ENCODE results near the gene SPPL2B.

SPPL2B gene

GRCh38 chr19:2303211-2303798 is 25.2 kb upstream of the SPPL2B start:
- Histone ChIP-seq H3K27ac (ENCODE audit: low read depth, low read length) (no peak overlapping the region), H3K4me3 (ENCODE audit: low read depth, low read length) (no peak overlapping the region), H2AFZ (ENCODE audit: low read length, unreplicated experiment) (no peak overlapping the region), H3K27me3 (ENCODE audit: insufficient read depth, low read length) (peaks cover 14% of the 10 kb centered on the region), H3K36me3 (ENCODE audit: insufficient read depth, low read length) (no peaks in the 10 kb centered on the region), H3K4me1 (ENCODE audit: control insufficient read depth, insufficient read depth, low read length, unreplicated experiment) (no peaks in the 10 kb centered on the region), H3K79me2 (ENCODE audit: control insufficient read depth, insufficient read depth, low read length, unreplicated experiment) (no peaks in the 10 kb centered on the region)

DNA sequence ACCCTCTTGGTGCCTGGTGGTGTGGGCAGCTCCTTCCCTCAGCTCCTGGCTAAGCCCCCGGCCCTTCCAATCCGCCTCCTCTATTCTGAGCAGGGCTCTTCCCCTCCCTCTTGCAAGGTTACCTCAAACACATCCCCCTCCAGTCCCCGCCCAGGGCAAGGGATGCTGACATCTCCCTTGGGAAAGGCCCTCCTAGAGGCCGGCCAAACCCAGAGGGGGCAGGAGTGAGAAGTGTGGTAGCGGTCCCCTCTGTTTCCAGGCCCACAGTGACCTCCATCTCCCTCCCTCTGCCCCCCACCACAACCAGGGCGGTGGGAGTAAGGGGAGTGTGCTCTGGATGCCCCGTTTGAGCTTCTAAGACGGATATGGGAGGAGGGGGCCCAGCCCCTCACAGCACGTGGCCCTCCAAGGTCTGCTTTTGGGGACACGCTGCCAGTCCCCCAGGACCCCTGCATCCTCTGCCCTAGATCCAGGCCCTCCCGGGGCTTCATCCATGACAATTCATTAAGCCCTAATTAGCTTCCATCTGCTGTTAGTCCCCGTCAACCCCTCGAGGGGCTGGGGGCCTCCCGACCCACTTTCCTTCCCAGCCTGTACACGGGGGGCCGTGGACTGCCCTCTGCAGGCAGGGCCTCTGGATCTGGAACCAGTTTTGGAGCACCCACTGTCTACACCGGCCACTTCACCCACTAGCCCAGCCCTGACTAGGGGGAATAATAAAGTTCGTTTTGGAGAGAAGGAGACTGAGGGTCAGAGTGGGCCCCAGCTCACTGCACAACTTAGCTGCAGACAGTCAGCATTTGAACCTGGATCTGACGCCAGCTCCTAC is 22.8 kb upstream of the SPPL2B start:
- Histone ChIP-seq H3K79me2 (ENCODE audit: control insufficient read depth, insufficient read depth, low read length, unreplicated experiment) (no peaks in the 10 kb centered on the region), H3K4me1 (ENCODE audit: control insufficient read depth, insufficient read depth, low read length, unreplicated experiment) (peaks cover 6% of the 10 kb centered on the region), H2AFZ (ENCODE audit: low read length, unreplicated experiment) (no peak overlapping the region), H3K27ac (ENCODE audit: low read depth, low read length) (no peak overlapping the region), H3K4me3 (ENCODE audit: low read depth, low read length) (no peak overlapping the region), H3K36me3 (ENCODE audit: insufficient read depth, low read length) (no peaks in the 10 kb centered on the region), H3K27me3 (ENCODE audit: insufficient read depth, low read length) (peaks cover 14% of the 10 kb centered on the region)

GRCh38 chr19:2306281-2306806 is 22.1 kb upstream of the SPPL2B start:
- no peaks in the 10 kb centered on the region for H3K36me3 ChIP-seq (ENCODE audit: insufficient read depth, low read length)
- H3K4me3 ChIP-seq (ENCODE audit: low read depth, low read length): no peak overlapping the region
- H3K27ac ChIP-seq (ENCODE audit: low read depth, low read length): no peak overlapping the region
- peaks cover 14% of the 10 kb centered on the region for H3K27me3 ChIP-seq (ENCODE audit: insufficient read depth, low read length)
- no peak overlapping the region for H2AFZ ChIP-seq (ENCODE audit: low read length, unreplicated experiment)
- H3K4me1 ChIP-seq (ENCODE audit: control insufficient read depth, insufficient read depth, low read length, unreplicated experiment): peaks cover 6% of the 10 kb centered on the region
- no peaks in the 10 kb centered on the region for H3K79me2 ChIP-seq (ENCODE audit: control insufficient read depth, insufficient read depth, low read length, unreplicated experiment)

GRCh38 chr19:2306971-2307370 is 21.5 kb upstream of the SPPL2B start:
- peaks cover 6% of the 10 kb centered on the region for H3K4me1 ChIP-seq (ENCODE audit: control insufficient read depth, insufficient read depth, low read length, unreplicated experiment)
- H2AFZ ChIP-seq (ENCODE audit: low read length, unreplicated experiment): no peak overlapping the region
- H3K27ac ChIP-seq (ENCODE audit: low read depth, low read length): no peak overlapping the region
- no peak overlapping the region for H3K4me3 ChIP-seq (ENCODE audit: low read depth, low read length)
- H3K27me3 ChIP-seq (ENCODE audit: insufficient read depth, low read length): peaks cover 14% of the 10 kb centered on the region
- no peaks in the 10 kb centered on the region for H3K36me3 ChIP-seq (ENCODE audit: insufficient read depth, low read length)
- no peaks in the 10 kb centered on the region for H3K79me2 ChIP-seq (ENCODE audit: control insufficient read depth, insufficient read depth, low read length, unreplicated experiment)

GRCh38 chr19:2307518-2308012 is 20.9 kb upstream of the SPPL2B start:
- no peak overlapping the region for H2AFZ ChIP-seq (ENCODE audit: low read length, unreplicated experiment)
- H3K4me1 ChIP-seq (ENCODE audit: control insufficient read depth, insufficient read depth, low read length, unreplicated experiment): peaks cover 6% of the 10 kb centered on the region
- no peak overlapping the region for H3K4me3 ChIP-seq (ENCODE audit: low read depth, low read length)
- no peaks in the 10 kb centered on the region for H3K79me2 ChIP-seq (ENCODE audit: control insufficient read depth, insufficient read depth, low read length, unreplicated experiment)
- peaks cover 14% of the 10 kb centered on the region for H3K27me3 ChIP-seq (ENCODE audit: insufficient read depth, low read length)
- no peak overlapping the region for H3K27ac ChIP-seq (ENCODE audit: low read depth, low read length)
- H3K36me3 ChIP-seq (ENCODE audit: insufficient read depth, low read length): no peaks in the 10 kb centered on the region

- H3K27ac ChIP-seq (ENCODE audit: low read depth, low read length): no peak within 1 kb of the TSS
- H3K36me3 ChIP-seq (ENCODE audit: insufficient read depth, low read length): no peaks in the 10 kb centered on the region
- no peaks in the 10 kb centered on the region for H3K79me2 ChIP-seq (ENCODE audit: control insufficient read depth, insufficient read depth, low read length, unreplicated experiment)
- no peak within 1 kb of the TSS for H2AFZ ChIP-seq (ENCODE audit: low read length, unreplicated experiment)
- peaks cover 6% of the 10 kb centered on the region for H3K4me1 ChIP-seq (ENCODE audit: control insufficient read depth, insufficient read depth, low read length, unreplicated experiment)
- H3K27me3 ChIP-seq (ENCODE audit: insufficient read depth, low read length): peaks cover 14% of the 10 kb centered on the region
- H3K4me3 ChIP-seq (ENCODE audit: low read depth, low read length): no peak within 1 kb of the TSS
Measured at GRCh38 chr19:2308114-2308556, 20.3 kb upstream of the SPPL2B start, which contains the start of gene LINGO3. Gene LINGO3 (minus strand): TSS chr19:2308154. CDS start chr19:2291776, 16,378 bp downstream.

DNA sequence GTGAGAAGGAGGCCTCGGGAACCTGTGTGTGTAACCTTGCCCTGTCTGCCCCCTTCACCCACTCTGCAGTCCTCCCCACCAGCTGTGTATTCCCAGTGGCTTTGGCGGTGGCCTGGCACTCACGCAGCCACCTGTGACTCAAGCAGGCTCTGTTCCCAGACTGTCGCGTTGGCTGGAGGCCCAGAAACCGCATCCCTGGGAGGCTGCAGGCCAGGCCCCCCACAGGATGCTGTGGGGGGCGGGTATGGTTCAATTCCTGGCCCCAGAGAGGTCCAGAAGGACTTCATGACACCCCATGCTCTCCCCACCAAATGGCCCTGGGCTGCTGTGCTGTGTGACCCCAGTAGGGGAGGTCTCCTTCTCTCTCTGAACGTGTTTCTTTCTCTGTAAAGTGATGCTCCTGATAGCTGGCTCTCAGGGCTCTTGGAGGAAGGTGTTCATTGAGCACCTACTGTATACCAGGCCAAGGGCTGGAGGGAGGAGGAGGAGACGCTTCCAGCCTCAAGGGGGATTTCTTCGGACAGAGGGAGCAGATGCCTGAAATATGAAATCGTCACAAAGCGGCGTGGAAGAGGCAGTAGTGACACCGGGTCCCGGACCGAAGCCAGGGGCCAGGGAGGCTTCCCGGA is 18.6 kb upstream of the SPPL2B start:
- Histone ChIP-seq H3K4me3 (ENCODE audit: low read depth, low read length) (no peak overlapping the region), H3K27me3 (ENCODE audit: insufficient read depth, low read length) (peaks cover 14% of the 10 kb centered on the region), H3K4me1 (ENCODE audit: control insufficient read depth, insufficient read depth, low read length, unreplicated experiment) (peaks cover 6% of the 10 kb centered on the region)

DNA sequence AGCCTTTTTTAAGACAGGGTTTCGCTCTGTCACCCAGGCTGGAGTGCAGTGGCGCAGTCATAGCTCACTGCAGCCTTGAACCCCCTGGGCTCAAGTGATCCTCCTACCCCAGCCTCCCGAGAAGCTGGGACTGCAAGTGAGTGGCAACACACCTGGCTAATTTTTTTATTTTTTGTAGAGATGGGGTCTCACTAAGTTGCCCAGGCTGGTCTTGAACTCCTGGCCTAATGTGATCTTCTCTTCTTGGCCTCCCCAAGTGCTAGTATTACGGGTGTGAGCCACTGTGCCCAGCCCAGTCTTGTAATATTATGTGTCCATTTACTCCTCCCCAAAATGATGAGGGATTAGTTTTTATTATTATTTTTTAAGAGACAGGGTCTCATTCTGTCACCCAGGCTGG is 17.4 kb upstream of the SPPL2B start:
- Histone ChIP-seq H3K36me3 (ENCODE audit: insufficient read depth, low read length) (no peaks in the 10 kb centered on the region), H3K27ac (ENCODE audit: low read depth, low read length) (no peak overlapping the region)

More for the DNA sequence above, 18.6 kb upstream of the SPPL2B start:
- H3K79me2 ChIP-seq (ENCODE audit: control insufficient read depth, insufficient read depth, low read length, unreplicated experiment): no peaks in the 10 kb centered on the region
- H3K27ac ChIP-seq (ENCODE audit: low read depth, low read length): no peak overlapping the region
- no peak overlapping the region for H2AFZ ChIP-seq (ENCODE audit: low read length, unreplicated experiment)
- H3K36me3 ChIP-seq (ENCODE audit: insufficient read depth, low read length): no peaks in the 10 kb centered on the region

DNA sequence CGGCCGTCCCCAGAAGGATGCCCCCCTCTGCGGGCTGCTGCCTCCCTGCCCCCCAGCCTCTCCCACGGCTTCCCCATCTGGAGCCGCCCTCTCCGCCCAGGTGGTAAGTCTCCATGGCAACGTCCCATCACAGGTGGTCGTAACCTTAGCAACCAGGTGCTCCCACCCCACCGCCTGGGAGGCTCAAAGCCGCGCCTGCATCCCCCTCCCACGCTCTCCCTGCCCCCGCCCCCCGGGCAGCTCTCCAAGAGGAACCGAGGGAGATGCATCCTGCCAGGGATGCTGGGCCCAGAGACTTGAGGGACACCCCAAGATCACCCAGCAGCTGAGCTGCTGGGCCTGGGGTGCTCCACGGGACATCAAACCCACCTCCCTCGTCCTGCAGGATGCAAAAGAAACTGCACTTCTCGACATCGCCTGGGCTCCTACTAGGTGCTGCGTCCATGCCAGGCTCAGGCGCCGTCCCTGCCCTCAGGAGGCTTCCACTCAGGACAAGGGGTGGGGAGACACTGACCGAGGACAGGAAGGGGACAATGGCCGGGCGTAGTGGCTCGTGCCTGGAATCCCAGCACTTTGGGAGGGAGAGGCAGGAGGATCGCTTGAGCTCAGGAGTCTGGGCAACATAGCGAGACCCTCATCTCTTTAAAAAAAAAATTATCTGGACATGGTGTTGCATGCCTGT is 15.5 kb upstream of the SPPL2B start:
- no peak overlapping the region for H2AFZ ChIP-seq (ENCODE audit: low read length, unreplicated experiment)
- H3K27me3 ChIP-seq (ENCODE audit: insufficient read depth, low read length): no peaks in the 10 kb centered on the region
- no peaks in the 10 kb centered on the region for H3K79me2 ChIP-seq (ENCODE audit: control insufficient read depth, insufficient read depth, low read length, unreplicated experiment)
- H3K4me1 ChIP-seq (ENCODE audit: control insufficient read depth, insufficient read depth, low read length, unreplicated experiment): peaks cover 6% of the 10 kb centered on the region
- no peak overlapping the region for H3K4me3 ChIP-seq (ENCODE audit: low read depth, low read length)
- no peaks in the 10 kb centered on the region for H3K36me3 ChIP-seq (ENCODE audit: insufficient read depth, low read length)
- H3K27ac ChIP-seq (ENCODE audit: low read depth, low read length): no peak overlapping the region

More for the DNA sequence above, 17.4 kb upstream of the SPPL2B start:
- Histone ChIP-seq H3K4me3 (ENCODE audit: low read depth, low read length) (no peak overlapping the region), H3K27me3 (ENCODE audit: insufficient read depth, low read length) (peaks cover 14% of the 10 kb centered on the region), H2AFZ (ENCODE audit: low read length, unreplicated experiment) (no peak overlapping the region), H3K4me1 (ENCODE audit: control insufficient read depth, insufficient read depth, low read length, unreplicated experiment) (peaks cover 6% of the 10 kb centered on the region), H3K79me2 (ENCODE audit: control insufficient read depth, insufficient read depth, low read length, unreplicated experiment) (no peaks in the 10 kb centered on the region)

Data from ACC112 (cell line).